Hematopoietic multipotent progenitor cell treated with erythropoietin and hydrocortisone succinate and interleukin-3 and kit ligand, for 17 days (in vitro differentiated cells): ENCODE results near the gene DIP2C.
"Not testable (repeated sequence)": the region's sequence is repeated elsewhere in the genome, so short reads cannot be mapped to it uniquely, and the experiment has no call there.

Source experiments
- DNase-seq: peaks from one replicate; pipeline ENCODE4 v3.0.0-alpha.2; 2015; ENCODE audit warnings: low spot score

The DIP2C gene

DNA sequence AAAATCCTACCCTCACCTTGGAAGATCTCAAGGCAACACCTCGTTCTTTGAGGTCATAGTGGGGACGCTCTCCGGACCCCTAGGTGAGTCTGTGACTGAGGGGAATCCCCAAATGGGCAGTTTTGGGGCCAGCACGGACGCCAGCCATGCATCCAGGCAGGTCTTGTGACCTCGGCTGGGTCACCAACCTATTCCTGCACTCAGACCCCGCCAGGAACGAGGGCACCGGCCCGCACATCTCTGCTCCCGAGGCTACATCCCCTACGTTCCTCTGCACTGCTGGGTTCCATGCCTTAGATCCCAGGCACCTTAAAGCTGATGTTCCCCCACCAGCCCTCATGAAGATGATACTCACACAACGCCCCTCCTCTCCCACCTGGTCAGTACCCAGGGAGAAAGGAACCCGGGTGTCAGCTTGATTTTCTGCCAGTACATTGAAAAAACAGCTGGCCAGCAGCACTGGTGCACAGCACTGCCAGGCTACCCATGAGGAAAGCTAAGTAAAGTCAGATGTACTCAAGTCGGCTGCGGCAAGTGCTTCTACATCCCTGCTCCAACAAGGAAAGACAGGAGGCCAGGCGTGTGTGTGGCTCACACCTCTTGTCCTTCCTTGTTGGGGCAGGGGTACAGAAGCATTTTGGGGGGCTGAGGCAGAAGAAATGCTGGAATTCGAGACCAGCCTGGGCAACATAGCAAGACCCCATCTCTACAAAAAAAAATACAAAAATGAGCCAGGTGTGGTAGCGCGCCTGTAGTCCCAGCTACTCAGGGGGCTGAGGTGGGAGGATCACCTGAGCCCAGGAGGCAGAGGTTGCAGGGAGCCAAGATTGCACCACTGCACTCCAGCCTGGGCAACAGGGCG lies 48.1 kb downstream of the DIP2C start:
- DNase-seq: no peak

DNA sequence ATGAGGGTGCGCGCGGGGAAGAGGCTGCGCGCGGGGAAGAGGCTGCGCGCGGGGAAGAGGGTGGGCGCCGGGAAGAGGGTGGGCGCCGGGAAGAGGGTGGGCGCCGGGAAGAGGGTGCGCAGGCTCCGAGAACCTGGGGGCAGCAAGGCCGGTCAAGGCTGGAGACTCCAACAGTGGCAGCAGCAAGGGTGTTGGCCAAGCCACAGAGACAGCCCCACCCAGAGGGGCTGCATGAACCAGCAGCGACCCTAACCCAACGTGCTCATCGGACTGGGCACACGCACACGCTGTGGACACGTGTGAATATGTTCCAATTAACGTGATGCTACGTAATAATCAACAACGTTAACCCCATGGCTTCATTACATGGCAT lies 48.8 kb downstream of the DIP2C start:
- no peak for DNase-seq

DNA sequence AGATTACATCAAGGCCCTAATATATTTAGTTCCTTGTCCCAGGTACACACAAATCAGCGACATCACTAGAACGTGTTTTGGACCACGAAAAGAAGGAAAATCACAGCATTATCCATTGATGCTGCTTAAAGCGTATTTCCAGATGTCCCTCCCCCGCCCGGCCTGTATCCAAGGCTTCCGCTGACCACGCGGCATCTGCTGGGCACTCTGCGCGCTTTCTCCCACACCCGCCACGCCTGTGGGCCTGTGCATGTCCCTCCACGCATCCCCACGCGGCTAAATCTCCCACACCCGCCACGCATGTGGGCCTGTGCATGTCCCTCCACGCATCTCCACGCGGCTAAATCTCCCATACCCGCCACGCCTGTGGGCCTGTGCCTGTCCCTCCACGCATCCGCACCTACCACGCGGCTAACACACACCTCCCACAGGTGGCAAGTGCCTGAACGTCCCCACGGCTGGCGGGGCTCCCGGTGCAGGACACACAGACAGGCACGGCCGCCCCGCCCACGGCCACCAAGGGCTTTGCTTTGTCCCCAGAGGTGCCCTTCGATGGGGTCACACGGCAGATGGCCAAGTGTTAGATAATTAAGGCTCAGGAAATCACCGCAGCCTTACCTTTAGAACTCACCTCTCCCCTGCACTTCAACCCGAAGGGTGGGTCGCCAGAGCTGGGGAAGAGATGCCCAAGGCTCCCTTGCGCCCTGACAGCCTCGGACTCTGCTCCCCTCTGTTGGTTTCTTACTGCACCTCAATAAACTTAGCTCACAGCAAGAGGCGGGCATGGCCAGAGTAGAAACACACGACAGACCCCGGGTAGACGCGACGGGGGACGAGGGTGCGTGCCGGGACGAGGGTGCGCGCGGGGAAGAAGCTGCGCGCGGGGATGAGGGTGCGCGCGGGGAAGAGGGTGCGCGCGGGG lies 49.5 kb downstream of the DIP2C start:
- no peak for DNase-seq

DNA sequence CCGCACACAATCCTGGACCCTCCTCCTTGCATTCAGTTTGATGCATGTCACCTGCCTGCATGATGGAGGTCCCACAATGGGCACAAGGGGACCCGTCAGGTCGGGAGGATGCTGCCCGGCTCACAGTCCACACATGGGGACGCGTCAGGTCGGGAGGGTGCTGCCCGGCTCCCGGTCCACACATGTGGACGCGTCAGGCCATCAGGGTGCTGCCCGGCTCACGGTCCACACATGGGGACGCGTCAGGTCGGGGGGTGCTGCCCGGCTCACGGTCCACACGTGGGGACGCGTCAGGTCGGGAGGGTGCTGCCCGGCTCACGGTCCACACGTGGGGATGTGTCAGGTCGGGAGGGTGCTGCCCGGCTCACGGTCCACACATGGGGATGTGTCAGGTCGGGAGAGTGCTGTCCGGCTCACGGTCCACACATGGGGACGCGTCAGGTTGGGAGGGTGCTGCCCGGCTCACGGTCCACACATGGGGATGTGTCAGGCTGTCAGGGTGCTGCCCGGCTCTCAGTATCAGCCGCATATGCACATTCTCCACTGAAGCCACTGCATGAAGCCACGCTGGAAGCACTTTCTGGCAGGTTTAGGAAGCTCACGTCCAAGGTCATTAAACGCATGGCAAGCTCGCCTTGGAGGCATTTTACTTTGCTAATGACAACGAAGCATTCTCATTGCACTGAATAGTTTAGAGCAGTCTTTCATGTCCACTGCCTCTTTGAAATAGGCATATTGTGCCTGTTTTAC lies 50.3 kb downstream of the DIP2C start:
- DNase-seq: no peak

DNA sequence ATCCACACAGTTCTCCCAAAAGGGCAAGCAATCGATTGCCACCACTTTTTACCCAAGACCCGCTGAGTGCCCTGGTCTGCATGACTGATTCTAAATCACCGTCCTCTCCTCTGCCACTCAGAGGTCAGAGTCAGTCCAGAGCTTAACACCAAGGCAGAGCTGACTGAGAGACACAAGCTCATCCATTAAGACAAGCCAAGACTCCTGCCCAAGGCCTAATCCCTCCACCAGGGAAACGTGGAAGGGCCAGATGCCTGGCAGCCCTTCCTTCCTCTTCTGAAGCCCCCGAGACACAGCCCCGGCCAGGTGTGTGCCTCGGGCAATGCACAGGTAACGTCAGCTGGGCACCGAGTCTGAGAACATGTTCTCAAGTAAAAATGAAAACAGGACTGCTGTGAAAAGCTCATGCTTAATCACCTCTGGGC lies 51.7 kb downstream of the DIP2C start:
- no peak for DNase-seq

DNA sequence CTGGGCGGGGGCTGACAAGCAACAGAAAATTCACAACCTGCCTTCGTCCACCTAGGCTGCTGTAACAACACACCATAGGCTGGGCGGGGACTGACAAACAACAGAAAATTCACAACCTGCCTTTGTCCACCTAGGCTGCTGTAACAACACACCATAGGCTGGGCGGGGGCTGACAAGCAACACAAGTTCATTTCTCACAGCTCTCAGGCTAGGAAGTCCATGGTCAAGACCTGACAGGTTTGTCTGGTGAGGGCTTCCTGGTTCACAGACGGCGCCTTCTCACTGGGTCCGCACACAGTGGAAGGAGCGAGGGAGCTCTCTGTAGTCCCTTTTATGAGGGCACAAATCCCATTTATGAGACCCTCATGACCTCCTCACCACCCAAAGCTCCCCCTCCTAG lies 52.2 kb downstream of the DIP2C start:
- DNase-seq: no peak

DNA sequence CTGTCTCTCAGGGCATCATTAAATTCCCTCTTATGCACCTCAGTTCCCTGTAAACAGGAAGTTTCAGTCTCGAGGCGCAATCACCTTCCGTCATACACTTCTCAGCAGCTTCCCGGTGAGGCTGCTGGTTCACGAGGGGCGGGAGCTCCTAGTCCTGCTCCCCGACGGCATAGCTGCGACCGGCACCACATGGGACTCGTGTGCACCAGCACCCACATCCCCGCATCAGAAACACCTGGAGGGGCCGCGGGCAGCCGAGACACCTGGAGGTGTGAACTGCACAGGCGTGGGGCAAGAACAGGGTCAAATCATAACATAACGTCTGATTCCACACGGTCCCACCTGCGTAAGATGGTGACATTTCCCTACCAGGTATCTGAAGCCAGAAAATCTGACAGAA lies 52.7 kb downstream of the DIP2C start:
- DNase-seq: no peak

DNA sequence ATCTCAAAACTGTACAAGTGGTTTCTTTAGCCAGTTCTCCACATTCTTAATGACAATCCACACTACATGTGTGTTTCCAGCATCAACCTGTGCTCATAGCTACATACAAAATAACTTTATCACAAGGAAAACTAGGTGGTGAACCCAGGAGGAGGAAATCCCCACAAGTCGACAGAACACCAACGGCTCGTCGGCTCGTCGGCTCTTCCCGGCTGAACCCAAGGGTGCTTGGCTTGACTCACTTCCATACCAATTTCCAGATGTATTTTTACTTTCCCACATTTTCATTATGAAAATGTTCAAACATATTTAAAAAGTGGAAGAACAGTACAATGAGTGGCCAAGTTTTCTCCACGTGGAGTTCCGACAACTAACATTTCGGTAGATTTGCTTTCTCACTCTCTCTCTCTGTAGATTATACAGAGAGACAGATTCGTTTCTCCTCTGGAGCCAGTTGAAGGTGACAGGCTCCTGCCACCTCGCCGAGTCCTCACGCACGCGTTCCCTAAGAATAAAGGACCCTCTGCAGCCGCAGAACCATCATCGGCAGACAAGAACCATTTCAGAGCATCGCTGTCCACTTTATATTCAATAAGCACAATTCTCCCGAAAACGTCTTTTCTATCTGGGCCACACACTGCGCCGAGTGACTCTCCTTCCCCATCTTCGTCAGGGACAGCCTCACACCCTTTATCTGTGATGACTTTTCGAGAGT lies 53.3 kb downstream of the DIP2C start:
- DNase-seq: no peak

DNA sequence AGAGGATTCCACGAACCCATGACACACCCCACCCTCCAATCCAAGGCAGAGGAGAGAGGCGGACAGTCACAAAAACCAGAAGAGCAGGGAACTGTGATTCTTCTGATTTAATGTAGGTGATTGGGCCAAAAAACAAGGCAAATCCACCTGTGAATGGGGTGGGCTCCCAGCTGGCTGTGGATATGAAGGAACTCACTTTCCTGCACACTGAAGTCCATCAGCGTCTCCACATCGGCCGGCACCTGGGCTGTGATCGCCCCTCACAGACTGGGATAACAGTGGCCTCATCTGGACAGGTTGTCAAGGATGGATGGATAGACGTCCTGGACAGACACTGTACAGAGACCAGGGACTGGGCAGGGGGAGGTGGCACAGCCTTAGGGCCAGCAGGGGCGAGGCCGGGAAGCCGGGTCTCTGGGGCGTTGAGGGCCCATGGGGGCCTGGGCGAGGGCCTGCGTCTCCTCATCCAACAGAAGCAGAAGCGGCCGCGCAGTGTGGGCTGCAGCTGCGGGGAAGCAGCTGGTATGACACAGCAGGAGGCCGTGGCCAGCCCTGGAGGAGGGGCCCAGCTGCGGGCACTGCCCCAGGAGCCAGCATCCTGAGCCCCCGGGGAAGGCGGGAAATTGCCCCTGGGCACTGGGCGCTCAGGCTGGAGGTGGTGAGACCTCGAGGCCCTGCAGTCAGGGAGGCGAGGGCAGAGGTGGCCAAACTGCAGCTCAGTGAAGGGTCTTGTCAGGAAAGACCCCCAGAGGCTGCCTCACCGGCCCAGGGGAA lies 54.2 kb downstream of the DIP2C start:
- DNase-seq: no peak

DNA sequence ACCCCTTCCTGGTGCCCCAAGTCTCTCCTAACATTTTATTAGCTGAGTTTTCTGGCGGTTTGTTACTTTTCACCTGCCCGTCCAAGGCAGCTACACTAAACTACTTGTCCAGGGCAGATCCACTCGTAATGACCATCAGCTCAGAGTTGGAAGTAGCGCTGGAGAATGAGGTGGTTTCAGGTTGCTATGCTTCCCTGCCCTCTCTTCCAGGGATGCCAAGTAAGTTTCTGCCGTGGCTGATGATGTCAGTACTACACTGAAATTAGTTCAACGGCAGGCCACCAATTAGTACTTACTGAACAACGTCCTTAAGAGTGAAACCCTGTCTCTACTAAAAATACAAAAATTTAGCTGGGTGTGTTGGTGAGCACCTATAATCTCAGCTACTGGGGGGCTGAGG lies 55.2 kb downstream of the DIP2C start:
- DNase-seq: no peak

DNA sequence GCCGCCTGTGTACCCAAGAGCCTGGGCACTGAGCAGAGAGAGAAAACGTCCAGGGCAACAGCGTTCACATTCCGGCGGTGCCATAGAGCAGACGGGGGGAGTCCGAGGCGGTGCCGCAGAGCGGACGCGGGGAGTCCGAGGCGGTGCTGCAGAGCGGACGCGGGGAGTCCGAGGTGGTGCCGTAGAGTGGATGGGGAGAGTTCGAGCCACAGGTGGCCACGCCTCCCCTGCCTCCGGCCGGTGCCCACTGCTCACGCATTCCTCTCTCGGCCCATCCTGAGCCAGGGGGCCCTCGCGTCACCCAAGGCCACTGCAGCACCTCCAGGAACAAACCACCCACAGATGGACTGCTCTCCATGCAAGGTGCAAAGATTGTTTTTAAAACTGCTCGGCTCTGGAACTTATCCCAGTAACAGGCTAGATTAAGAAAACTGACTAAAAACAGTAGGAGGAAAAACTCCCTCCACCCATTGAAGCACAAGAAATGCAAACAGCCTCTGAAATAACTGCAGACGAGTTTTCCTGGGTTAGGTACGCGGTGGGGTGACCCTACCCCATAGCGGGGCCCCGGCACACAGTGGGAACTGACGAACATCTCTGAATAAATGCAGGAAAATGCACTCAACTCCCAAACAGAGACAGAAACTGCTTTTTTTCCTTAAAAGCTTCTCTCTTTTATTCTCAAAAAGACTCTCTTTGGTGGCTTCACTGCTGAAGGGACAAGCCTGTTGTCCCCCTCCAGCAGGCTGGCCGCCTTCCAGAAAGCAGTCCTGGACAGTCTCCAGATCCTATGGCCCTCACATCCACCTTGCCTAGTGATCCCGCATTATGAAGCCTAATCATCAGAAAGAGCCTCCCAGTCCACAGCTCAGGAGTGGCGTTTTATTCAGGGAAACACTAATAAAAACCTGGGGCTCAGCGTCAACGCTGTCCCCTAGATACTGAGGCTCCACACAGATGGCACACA lies 55.9 kb downstream of the DIP2C start:
- DNase-seq: no peak

DNA sequence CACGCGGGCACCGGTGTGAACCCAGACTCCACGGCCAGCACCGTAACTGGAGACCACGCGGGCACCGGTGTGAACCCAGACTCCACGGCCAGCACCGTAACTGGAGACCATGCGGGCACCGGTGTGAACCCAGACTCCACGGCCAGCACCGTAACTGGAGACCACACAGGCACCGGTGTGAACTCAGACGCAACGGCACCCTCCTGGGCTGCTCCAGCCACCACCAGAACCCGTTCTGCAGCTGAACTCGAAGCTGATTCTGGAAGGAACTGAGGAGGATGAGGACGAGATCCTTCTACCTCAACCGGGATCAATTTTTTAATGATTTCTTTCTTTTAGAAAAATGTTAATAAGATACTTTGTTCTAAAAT lies 56.7 kb downstream of the DIP2C start:
- DNase-seq: not testable (repeated sequence)

DNA sequence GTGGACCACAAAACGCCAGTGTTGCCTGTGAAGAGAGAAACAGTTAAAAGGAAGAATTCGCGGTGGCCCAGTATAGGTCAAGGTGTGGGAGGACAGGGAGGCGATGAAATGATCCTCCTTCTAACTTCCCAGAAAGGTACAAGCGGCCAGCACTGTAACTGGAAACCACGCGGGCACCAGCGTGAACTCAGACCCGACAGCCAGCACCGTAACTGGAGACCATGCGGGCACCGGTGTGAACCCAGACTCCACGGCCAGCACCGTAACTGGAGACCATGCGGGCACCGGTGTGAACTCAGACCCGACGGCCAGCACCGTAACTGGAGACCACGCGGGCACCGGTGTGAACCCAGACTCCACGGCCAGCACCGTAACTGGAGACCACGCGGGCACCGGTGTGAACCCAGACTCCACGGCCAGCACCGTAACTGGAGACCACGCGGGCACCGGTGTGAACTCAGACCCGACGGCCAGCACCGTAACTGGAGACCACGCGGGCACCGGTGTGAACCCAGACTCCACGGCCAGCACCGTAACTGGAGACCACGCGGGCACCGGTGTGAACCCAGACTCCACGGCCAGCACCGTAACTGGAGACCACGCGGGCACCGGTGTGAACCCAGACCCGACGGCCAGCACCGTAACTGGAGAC lies 57.2 kb downstream of the DIP2C start:
- DNase-seq: not testable (repeated sequence)

DNA sequence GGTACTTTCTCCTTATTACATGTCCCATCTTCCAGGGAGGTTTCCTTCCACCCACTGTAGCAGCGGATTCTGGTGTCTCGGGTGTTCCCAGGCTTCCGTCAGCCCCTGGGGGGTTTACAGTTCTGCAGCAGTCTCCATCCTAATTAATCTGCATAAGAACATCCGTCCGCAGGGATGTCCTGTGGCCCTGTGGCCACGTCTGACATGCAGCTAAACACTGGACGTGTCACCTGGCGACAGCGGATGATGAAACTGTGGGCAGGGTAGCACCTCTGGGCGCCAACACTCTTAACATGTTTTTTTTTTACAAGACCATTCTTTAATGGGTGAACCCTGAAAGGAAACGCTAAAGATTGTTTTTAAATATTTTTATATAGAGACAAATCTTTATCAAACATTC lies 58.2 kb downstream of the DIP2C start:
- DNase-seq: no peak

DNA sequence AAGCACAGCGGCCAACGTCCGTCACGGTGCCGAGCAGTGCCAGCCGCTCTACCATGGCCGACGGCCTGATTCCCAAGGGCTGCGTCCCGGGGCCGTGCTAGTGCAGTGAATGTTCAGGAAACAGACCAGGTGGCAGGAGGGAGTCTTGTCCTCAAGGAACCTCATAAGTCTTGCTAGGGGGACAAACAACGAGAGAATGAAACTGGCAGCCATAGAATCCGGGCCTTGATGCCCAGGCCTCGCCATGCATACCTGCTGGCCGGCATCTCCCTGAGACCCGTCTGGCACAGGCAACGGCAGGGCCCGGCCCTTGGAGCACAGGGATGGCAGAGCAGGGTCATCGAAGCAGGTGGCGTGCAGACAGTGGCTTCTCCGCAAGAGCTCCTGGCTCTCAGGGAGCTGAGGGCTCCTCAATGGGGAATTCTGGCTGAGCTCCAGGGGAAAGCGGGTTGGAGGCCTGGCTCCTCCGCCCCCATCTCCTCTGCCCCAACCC lies 58.8 kb downstream of the DIP2C start:
- DNase-seq: no peak

DNA sequence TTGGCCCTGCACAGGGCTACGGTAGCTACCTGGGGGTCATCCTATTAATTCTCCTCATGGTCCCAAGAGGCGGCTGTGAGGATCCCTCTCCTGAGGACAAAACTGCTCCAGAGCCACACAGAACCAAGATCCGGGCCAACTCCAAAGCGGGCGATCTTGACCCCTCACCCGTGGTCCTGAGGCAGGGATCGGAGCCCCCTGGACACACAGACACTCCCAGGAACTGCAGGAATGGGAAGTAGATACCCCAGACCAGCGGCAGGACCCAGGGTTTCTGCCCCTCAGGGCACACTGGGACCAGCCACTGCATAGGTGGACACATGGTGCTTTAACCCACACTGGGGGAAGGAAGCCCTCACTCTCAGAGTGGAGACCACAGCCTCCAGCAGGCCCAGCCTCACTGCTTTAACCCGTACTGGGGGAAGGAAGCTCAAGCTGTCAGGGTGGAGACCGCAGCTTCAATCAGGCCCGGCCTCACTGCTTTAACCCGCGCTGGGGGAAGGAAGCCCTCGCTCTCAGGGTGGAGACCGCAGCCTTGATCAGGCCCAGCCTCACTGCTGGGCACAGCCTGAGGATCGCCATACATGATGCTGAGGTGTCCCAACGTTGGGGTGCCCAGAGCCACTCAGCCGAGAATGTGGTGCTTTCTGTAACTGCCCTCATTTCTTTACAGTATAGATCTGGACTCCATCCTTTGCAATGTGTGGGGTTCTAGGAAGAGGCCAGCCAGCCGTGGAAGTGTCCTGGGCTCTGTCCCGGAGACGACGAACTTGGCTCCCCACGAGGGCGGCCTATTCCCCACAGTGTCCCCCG lies 60.1 kb downstream of the DIP2C start:
- DNase-seq: no peak

DNA sequence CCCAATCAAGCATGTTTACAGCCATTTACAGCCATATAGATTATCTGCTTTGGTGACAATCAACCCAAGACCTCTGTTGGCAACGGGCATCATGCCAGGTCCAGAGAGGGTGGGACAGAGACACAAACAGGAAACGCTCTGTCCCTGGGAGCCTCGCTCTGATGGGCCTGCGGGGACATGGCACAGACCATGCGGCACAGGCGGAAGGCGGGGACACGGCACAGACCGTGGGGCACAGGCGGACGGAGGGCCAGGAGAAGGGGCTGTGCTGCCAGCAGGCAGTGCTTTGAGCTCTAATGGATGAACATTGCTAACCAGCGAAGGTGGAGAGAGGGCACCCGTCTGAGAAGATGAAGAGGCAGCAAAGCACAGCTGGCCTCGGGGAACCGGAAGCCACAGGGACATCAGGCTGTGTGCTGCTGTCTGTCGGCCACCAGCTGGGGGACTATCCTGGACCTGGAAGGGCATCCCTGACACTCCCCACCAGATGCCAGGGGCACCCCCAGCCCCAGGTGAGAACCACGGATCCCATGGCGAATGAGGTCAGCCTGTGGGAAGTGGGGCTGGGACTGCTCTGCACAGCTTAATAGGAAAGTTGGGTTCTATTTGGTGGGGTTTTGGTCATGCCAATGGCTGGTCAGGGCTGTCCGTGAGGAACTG lies 61.0 kb downstream of the DIP2C start:
- no peak for DNase-seq
